ENCODE data around the gene OBI1. TPM values are rescaled to one million over a fixed set of nuclear protein-coding genes. Genes with fewer than 3 reads are reported as not detected.

The OBI1 gene
- total RNA-seq, 1 experiment from 2014 or later, result 14.0 TPM

DNA sequence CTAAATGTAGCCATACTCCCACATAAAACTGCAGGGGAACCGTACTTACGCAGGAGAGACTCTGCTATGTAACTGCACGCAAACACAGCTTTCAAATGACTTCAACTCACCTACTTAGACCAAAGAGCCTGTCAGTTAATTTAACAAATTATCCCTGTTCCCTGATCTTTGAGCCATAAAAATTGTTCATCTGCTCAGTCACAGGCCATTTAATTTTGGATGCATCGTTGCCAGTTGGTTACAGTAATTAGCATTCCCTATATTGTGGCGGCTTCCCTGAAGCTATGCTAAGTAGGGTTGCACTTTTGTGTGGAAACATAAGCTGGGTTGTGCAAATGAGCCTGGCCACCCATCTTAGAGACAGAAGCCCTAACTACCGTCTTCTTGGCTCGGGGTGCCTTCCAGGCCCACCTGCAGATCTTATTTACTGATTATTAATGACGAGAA lies 21.2 kb upstream of the OBI1 start:
- Histone ChIP-seq H3K9me2 (ENCODE audit: insufficient read depth) (no peaks in the 10 kb centered on the region), H3K27ac (ENCODE audit: low read depth, low read length) (no peak overlapping the region), H3K4me2 (ENCODE audit: low read length) (no peak overlapping the region), H3K4me3 (replicated peaks in 1 of 2; ENCODE audit: low read depth in 1 of 2, low read length in 2 of 2) (no peak overlapping the region), H4K20me1 (ENCODE audit: insufficient read depth) (no peaks in the 10 kb centered on the region), H3K79me2 (ENCODE audit: insufficient read depth, low read length) (no peaks in the 10 kb centered on the region), H3K9ac (ENCODE audit: low read length) (no peak overlapping the region), H2AFZ (ENCODE audit: low read depth, low read length, poor library complexity, severe bottlenecking) (no peak overlapping the region), H3K36me3 (ENCODE audit: control insufficient read depth in 1 of 2, insufficient read depth in 2 of 2, low read length in 2 of 2) (no peaks in the 10 kb centered on the region), H3K4me1 (ENCODE audit: control insufficient read depth in 1 of 2, insufficient read depth in 2 of 2, low read length in 2 of 2) (no peaks in the 10 kb centered on the region), H3K27me3 (ENCODE audit: insufficient read depth, low read length) (peaks cover 48% of the 10 kb centered on the region), H3K9me3 (ENCODE audit: control insufficient read depth in 1 of 2, insufficient read depth in 1 of 2, low read depth in 1 of 2, low read length in 2 of 2) (no peaks in the 10 kb centered on the region)
- RAD21 ChIA-PET (ENCODE audit: low non-redundant PET in 1 of 2, low total read pairs in 2 of 2, uncharacterized antibody in 2 of 2, unreplicated experiment in 2 of 2), result no interaction called here
- intact Hi-C loops (cut with micrococcal nuclease), result no loop called here
- TF ChIP-seq EZH2phosphoT487 (IDR thresholded peaks at IDR 0.05; ENCODE audit: borderline replicate concordance), result no peak
- TF ChIP-seq TCF7L2 (IDR thresholded peaks at IDR 0.05; ENCODE audit: borderline replicate concordance, extremely low read depth, insufficient read depth, insufficient read length), result no peak
- TF ChIP-seq, protein P1, sequence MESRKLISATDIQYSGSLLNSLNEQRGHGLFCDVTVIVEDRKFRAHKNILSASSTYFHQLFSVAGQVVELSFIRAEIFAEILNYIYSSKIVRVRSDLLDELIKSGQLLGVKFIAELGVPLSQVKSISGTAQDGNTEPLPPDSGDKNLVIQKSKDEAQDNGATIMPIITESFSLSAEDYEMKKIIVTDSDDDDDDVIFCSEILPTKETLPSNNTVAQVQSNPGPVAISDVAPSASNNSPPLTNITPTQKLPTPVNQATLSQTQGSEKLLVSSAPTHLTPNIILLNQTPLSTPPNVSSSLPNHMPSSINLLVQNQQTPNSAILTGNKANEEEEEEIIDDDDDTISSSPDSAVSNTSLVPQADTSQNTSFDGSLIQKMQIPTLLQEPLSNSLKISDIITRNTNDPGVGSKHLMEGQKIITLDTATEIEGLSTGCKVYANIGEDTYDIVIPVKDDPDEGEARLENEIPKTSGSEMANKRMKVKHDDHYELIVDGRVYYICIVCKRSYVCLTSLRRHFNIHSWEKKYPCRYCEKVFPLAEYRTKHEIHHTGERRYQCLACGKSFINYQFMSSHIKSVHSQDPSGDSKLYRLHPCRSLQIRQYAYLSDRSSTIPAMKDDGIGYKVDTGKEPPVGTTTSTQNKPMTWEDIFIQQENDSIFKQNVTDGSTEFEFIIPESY (IDR thresholded peaks at IDR 0.05; ENCODE audit: extremely low read depth, insufficient replicate concordance, low read length), result no peak
- TF ChIP-seq FOSL1 (IDR thresholded peaks at IDR 0.05; ENCODE audit: low read depth), result no peak
- no peak for TF ChIP-seq CEBPB (IDR thresholded peaks at IDR 0.05; ENCODE audit: low read depth)
- TF ChIP-seq ZFX (IDR thresholded peaks at IDR 0.05), result no peak
- TF ChIP-seq, protein P2, sequence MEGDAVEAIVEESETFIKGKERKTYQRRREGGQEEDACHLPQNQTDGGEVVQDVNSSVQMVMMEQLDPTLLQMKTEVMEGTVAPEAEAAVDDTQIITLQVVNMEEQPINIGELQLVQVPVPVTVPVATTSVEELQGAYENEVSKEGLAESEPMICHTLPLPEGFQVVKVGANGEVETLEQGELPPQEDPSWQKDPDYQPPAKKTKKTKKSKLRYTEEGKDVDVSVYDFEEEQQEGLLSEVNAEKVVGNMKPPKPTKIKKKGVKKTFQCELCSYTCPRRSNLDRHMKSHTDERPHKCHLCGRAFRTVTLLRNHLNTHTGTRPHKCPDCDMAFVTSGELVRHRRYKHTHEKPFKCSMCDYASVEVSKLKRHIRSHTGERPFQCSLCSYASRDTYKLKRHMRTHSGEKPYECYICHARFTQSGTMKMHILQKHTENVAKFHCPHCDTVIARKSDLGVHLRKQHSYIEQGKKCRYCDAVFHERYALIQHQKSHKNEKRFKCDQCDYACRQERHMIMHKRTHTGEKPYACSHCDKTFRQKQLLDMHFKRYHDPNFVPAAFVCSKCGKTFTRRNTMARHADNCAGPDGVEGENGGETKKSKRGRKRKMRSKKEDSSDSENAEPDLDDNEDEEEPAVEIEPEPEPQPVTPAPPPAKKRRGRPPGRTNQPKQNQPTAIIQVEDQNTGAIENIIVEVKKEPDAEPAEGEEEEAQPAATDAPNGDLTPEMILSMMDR (IDR thresholded peaks at IDR 0.05 in 2 of 3, conservative IDR thresholded peaks at IDR 0.05 in 1 of 3; ENCODE audit: borderline replicate concordance in 1 of 3, insufficient read depth in 1 of 3, low read depth in 2 of 3, low read length in 2 of 3), result no peak
- no peak for TF ChIP-seq YY1 (IDR thresholded peaks at IDR 0.05; ENCODE audit: extremely low read depth, insufficient replicate concordance, low read depth, low read length)
- no peak for TF ChIP-seq RAD21 (IDR thresholded peaks at IDR 0.05; ENCODE audit: low read depth)
- TF ChIP-seq CBX3 (IDR thresholded peaks at IDR 0.05; ENCODE audit: low read depth), result no peak
- TF ChIP-seq ELF1 (IDR thresholded peaks at IDR 0.05; ENCODE audit: borderline replicate concordance, low read depth), result no peak
- no peak for TF ChIP-seq EGR1 (IDR thresholded peaks at IDR 0.05; ENCODE audit: low read depth)
- no peak for TF ChIP-seq JUND (IDR thresholded peaks at IDR 0.05)
- no peak for TF ChIP-seq EZH2 (IDR thresholded peaks at IDR 0.05)
- TF ChIP-seq SIN3A (IDR thresholded peaks at IDR 0.05; ENCODE audit: low read depth), result no peak
- TF ChIP-seq SRF (IDR thresholded peaks at IDR 0.05; ENCODE audit: low read depth), result no peak
- TF ChIP-seq, protein P3, sequence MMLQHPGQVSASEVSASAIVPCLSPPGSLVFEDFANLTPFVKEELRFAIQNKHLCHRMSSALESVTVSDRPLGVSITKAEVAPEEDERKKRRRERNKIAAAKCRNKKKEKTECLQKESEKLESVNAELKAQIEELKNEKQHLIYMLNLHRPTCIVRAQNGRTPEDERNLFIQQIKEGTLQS (IDR thresholded peaks at IDR 0.05), result no peak
- no peak for TF ChIP-seq POLR2AphosphoS5 (IDR thresholded peaks at IDR 0.05; ENCODE audit: low read depth, low read length)
- BruUV-seq (replicated peaks), result no TSS peak
- DNase-seq (ENCODE audit: low read depth, low spot score) (no peak), ATAC-seq (no peak)
- POLR2A ChIA-PET, result no interaction called here
- CTCF ChIA-PET, result no interaction called here
